SK-N-SH treated with all-trans-retinoic acid at 6 μM for 48 hours (cell line): ENCODE data around the gene PBX1.

Source experiments
- ATAC-seq: fragments of 200-7000 bp; cut with Tn5 transposase; 3 replicates; pipeline ENCODE4 v1.9.1; 2020; ENCODE audit warnings: mild to moderate bottlenecking, moderate library complexity
- CREB5 ChIP-seq: fragments of 250-450 bp; sonication (Bioruptor Pico); IDR thresholded peaks from 2 replicates; pipeline ENCODE4 v1.5.1; 2020; ENCODE audit warnings: low read depth, mild to moderate bottlenecking, moderate library complexity
- CSDC2 ChIP-seq: fragments of 250-450 bp; sonication (Bioruptor Pico); IDR thresholded peaks from 2 replicates; pipeline ENCODE4 v1.5.0; 2020; ENCODE audit warnings: mild to moderate bottlenecking, moderate library complexity
- ESRRG ChIP-seq: fragments of 250-450 bp; sonication (Bioruptor Pico); IDR thresholded peaks from 2 replicates; pipeline ENCODE4 v1.6.1; 2021; ENCODE audit warnings: mild to moderate bottlenecking
- GLIS3 ChIP-seq: fragments of 250-450 bp; sonication (Bioruptor Pico); IDR thresholded peaks from 2 replicates; pipeline ENCODE4 v1.5.0; 2020; ENCODE audit warnings: mild to moderate bottlenecking, moderate library complexity
- ISL1 ChIP-seq: fragments of 250-450 bp; sonication (Bioruptor Pico); IDR thresholded peaks from 2 replicates; pipeline ENCODE4 v2.1.2; 2022; ENCODE audit warnings: mild to moderate bottlenecking, moderate library complexity
- PATZ1 ChIP-seq: fragments of 250-450 bp; sonication (Bioruptor Pico); IDR thresholded peaks from 2 replicates; pipeline ENCODE4 v1.8.0; 2020; ENCODE audit warnings: mild to moderate bottlenecking, moderate library complexity, borderline replicate concordance
- POU6F1 ChIP-seq: fragments of 250-450 bp; sonication (Bioruptor Pico); IDR thresholded peaks from 2 replicates; pipeline ENCODE4 v1.8.0; 2021; ENCODE audit warnings: low read depth, mild to moderate bottlenecking, moderate library complexity, borderline replicate concordance
- PPARA ChIP-seq: fragments of 250-450 bp; sonication (Bioruptor Pico); IDR thresholded peaks from 2 replicates; pipeline ENCODE4 v1.5.0; 2020; ENCODE audit warnings: mild to moderate bottlenecking, borderline replicate concordance
- SNAI2 ChIP-seq: fragments of 250-450 bp; sonication (Bioruptor Pico); IDR thresholded peaks from 2 replicates; pipeline ENCODE4 v1.5.0; 2020; ENCODE audit warnings: mild to moderate bottlenecking, moderate library complexity
- TCF4 ChIP-seq: fragments of 250-450 bp; sonication (Bioruptor Pico); IDR thresholded peaks from 2 replicates; pipeline ENCODE4 v1.8.0; 2021; ENCODE audit warnings: mild to moderate bottlenecking, moderate library complexity, borderline replicate concordance
- TOX ChIP-seq: fragments of 250-450 bp; sonication (Bioruptor Pico); IDR thresholded peaks from 2 replicates; pipeline ENCODE4 v1.8.0; 2021; ENCODE audit warnings: mild to moderate bottlenecking, moderate library complexity, borderline replicate concordance
- ZC3H10 ChIP-seq: fragments of 250-450 bp; sonication (Bioruptor Pico); IDR thresholded peaks from 2 replicates; pipeline ENCODE4 v1.5.1; 2021; ENCODE audit warnings: mild to moderate bottlenecking, moderate library complexity
- ZFP3 ChIP-seq: fragments of 250-450 bp; sonication (Bioruptor Pico); IDR thresholded peaks from 2 replicates; pipeline ENCODE4 v1.5.0; 2020; ENCODE audit warnings: mild to moderate bottlenecking, moderate library complexity
- ZFP30 ChIP-seq: fragments of 450-650 bp; formaldehyde crosslinking; IDR thresholded peaks from 2 replicates; pipeline ENCODE4 v1.5.0; 2022; ENCODE audit warnings: mild to moderate bottlenecking, moderate library complexity
- ZNF565 ChIP-seq: fragments of 450-650 bp; formaldehyde crosslinking; conservative IDR thresholded peaks from 2 replicates; pipeline ENCODE4 v1.5.0; 2020; ENCODE audit warnings: low read depth, mild to moderate bottlenecking, moderate library complexity
- ZNF70 ChIP-seq: fragments of 450-650 bp; formaldehyde crosslinking; IDR thresholded peaks from 2 replicates; pipeline ENCODE4 v1.5.0; 2020; ENCODE audit warnings: mild to moderate bottlenecking, moderate library complexity
- ZNF8 ChIP-seq: fragments of 450-650 bp; formaldehyde crosslinking; IDR thresholded peaks from 2 replicates; pipeline ENCODE4 v1.5.0; 2020; ENCODE audit warnings: mild to moderate bottlenecking, moderate library complexity
- TF ChIP-seq, protein P1 (sequence below): fragments of 250-450 bp; sonication (Bioruptor Pico); IDR thresholded peaks from 2 replicates; pipeline ENCODE4 v1.5.0; 2020; ENCODE audit warnings: mild to moderate bottlenecking, moderate library complexity

The PBX1 gene

DNA sequence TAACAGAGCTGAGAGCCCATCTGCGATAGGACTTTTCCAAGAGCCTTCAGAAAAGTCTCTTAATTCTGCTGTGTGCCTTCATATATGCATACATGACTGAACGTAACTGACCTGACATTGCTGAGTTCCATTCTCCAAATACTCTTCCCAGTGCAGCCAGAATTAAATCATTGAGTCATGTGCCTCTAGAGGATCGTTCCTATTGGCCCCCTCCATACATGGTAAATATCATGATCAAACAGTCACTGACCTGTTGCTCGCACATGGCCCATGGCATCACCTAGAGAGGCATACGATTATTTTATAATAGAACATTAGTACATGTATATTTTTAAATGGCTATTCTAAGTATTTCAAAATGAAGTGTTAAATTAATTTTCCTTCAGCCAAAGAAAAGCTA is 186.8 kb downstream of the PBX1 start:
- TF ChIP-seq PATZ1 (CRISPR knock-in tag) (no peak), TCF4 (no peak), SNAI2 (CRISPR knock-in tag) (no peak)
- ATAC-seq = no peak

DNA sequence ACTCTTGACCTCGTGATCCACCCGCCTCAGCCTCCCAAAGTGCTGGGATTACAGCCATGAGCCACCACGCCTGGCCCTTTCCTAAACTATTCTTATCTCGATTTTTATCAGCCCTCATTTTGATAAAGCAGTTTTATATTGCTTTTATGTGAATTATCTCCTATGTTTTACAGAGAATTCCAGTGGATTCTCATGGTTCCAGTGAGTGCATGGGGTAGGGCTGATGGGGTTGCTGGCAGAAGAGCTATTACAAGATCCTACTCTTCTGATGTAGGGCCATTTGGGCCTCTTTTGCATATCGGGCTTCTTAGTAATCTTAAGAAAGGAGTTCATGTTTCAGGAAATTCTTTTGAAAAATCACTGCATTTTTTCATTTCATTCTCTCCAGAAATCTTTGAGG is 187.6 kb downstream of the PBX1 start:
- ATAC-seq = no peak
- TF ChIP-seq ZFP30 (CRISPR knock-in tag) (no peak), PATZ1 (CRISPR knock-in tag) (no peak), ZNF8 (CRISPR knock-in tag) (no peak), ZFP3 (CRISPR knock-in tag) (no peak), PPARA (no peak), ZNF70 (no peak), ISL1 (CRISPR knock-in tag) (no peak)
- TF ChIP-seq, protein P1, sequence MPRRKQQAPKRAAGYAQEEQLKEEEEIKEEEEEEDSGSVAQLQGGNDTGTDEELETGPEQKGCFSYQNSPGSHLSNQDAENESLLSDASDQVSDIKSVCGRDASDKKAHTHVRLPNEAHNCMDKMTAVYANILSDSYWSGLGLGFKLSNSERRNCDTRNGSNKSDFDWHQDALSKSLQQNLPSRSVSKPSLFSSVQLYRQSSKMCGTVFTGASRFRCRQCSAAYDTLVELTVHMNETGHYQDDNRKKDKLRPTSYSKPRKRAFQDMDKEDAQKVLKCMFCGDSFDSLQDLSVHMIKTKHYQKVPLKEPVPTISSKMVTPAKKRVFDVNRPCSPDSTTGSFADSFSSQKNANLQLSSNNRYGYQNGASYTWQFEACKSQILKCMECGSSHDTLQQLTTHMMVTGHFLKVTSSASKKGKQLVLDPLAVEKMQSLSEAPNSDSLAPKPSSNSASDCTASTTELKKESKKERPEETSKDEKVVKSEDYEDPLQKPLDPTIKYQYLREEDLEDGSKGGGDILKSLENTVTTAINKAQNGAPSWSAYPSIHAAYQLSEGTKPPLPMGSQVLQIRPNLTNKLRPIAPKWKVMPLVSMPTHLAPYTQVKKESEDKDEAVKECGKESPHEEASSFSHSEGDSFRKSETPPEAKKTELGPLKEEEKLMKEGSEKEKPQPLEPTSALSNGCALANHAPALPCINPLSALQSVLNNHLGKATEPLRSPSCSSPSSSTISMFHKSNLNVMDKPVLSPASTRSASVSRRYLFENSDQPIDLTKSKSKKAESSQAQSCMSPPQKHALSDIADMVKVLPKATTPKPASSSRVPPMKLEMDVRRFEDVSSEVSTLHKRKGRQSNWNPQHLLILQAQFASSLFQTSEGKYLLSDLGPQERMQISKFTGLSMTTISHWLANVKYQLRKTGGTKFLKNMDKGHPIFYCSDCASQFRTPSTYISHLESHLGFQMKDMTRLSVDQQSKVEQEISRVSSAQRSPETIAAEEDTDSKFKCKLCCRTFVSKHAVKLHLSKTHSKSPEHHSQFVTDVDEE (CRISPR knock-in tag) = no peak

GRCh38 chr1:164748253-164748899 is 189.4 kb downstream of the PBX1 start:
- TF ChIP-seq GLIS3 (0 out of 2 replicates have a peak, but pooled peaks have one; percentile 26), CSDC2 (peak; percentile 66; the same call in 1 of the 2 replicates), ZNF565 (CRISPR knock-in tag) (no peak), ESRRG (no peak), TCF4 (no peak), ZC3H10 (peak; percentile 84; the same call in 1 of the 2 replicates), ZFP3 (CRISPR knock-in tag) (peak; percentile 78), TOX (CRISPR knock-in tag) (no peak; the same call in 1 of the 2 replicates), ISL1 (CRISPR knock-in tag) (peak; percentile 83), PATZ1 (CRISPR knock-in tag) (peak; percentile 10; the same call in 1 of the 2 replicates)
- TF ChIP-seq, all 23 proteins: peak for 6
- ATAC-seq = peak; percentile 86

- TF ChIP-seq POU6F1 (no peak), ZNF70 (no peak), PPARA (no peak), GLIS3 (no peak), CREB5 (no peak), CSDC2 (no peak)
- ATAC-seq = no peak
Measured at GRCh38 chr1:164753521-164754077, 194.6 kb downstream of the PBX1 start.
